Keratinocyte (primary cell): ENCODE results near the gene RANBP17.

Experiments
- EZH2 ChIP-seq: IDR thresholded peaks from one replicate; pipeline ENCODE4 v1.6.1; 2012; ENCODE audit warnings: inconsistent platforms, mild to moderate bottlenecking, low read length, moderate library complexity
- TF ChIP-seq, protein P1 (sequence below), 3 experiments: IDR thresholded peaks in 1 of 3; conservative IDR thresholded peaks in 1 of 3; optimal IDR thresholded peaks in 1 of 3; 2 replicates in 2 of 3; 3 replicates in 1 of 3; pipeline versions ENCODE3 to v1.5.1; 2011; ENCODE audit warnings: low read length in 3 of 3, mild to moderate bottlenecking in 3 of 3, moderate library complexity in 2 of 3, control low read depth in 1 of 3, inconsistent platforms in 1 of 3; ENCODE audit not compliant: insufficient read depth in 2 of 3; ENCODE audit errors: extremely low read depth in 1 of 3

DNA sequence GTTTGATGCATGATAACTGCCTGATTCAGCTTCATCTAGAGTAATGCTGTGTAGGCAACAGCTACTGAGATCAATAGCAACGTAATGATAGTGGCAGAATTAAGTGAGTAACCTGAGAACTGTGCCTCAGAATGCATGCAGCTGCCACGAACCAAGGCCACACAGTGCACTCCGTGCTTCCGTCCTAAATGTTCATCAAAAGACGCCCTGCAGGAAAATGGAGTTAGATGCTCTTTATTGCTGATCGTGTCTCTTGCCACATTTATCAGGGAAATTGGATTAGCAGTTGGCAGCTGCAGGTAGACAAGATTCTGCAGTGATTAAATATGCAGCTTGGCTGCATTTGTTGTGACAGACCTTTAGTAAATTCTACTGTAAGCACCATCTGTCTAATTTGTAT is 339.5 kb downstream of the RANBP17 start:
- TF ChIP-seq, protein P1, sequence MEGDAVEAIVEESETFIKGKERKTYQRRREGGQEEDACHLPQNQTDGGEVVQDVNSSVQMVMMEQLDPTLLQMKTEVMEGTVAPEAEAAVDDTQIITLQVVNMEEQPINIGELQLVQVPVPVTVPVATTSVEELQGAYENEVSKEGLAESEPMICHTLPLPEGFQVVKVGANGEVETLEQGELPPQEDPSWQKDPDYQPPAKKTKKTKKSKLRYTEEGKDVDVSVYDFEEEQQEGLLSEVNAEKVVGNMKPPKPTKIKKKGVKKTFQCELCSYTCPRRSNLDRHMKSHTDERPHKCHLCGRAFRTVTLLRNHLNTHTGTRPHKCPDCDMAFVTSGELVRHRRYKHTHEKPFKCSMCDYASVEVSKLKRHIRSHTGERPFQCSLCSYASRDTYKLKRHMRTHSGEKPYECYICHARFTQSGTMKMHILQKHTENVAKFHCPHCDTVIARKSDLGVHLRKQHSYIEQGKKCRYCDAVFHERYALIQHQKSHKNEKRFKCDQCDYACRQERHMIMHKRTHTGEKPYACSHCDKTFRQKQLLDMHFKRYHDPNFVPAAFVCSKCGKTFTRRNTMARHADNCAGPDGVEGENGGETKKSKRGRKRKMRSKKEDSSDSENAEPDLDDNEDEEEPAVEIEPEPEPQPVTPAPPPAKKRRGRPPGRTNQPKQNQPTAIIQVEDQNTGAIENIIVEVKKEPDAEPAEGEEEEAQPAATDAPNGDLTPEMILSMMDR (optimal IDR thresholded peaks at IDR 0.05 in 1 of 3, IDR thresholded peaks at IDR 0.05 in 1 of 3, conservative IDR thresholded peaks at IDR 0.05 in 1 of 3; ENCODE audit: extremely low read depth in 1 of 3, insufficient read depth in 2 of 3, low read length in 3 of 3): no peak
- no peak for TF ChIP-seq EZH2
